Lower leg skin (tissue), 3 donors: Measurements from ENCODE around the gene RNF4.

Source experiments
- CTCF ChIP-seq, 3 donors: fragments of 450-650 bp; IDR thresholded peaks; one replicate each; pipeline ENCODE4 v1.5.1; 2016; ENCODE audit warnings: antibody characterized with exemption in 3 of 3, mild to moderate bottlenecking in 3 of 3, moderate library complexity in 2 of 3
- POLR2A ChIP-seq, 2 donors: fragments of 450-650 bp; IDR thresholded peaks; one replicate each; pipeline ENCODE4 v1.6.1; 2016 to 2017; ENCODE audit warnings: antibody characterized with exemption in 2 of 2, mild to moderate bottlenecking in 1 of 2, moderate library complexity in 1 of 2

- no peak for TF ChIP-seq CTCF (IDR thresholded peaks at IDR 0.05)
- TF ChIP-seq POLR2A (IDR thresholded peaks at IDR 0.05) = no peak
Measured at GRCh38 chr4:2450394-2451035, 18.4 kb upstream of the RNF4 start.
